Astrocyte (in vitro differentiated cells and primary cell): ENCODE measurements around the gene ZNF81.
"Not testable (repeated sequence)": the region's sequence is repeated elsewhere in the genome, so short reads cannot be mapped to it uniquely, and the experiment has no call there.

Experiments used
- EZH2 ChIP-seq: IDR thresholded peaks from 2 replicates; pipeline ENCODE4 v1.6.1; 2012; ENCODE audit warnings: mild to moderate bottlenecking, low read length, inconsistent platforms; ENCODE audit not compliant: insufficient read depth
- TF ChIP-seq, protein P1 (sequence below): IDR thresholded peaks from 2 replicates; pipeline ENCODE4 v1.5.1; 2011; ENCODE audit warnings: low read depth, mild to moderate bottlenecking, inconsistent platforms, low read length, moderate library complexity; ENCODE audit not compliant: insufficient read depth

DNA sequence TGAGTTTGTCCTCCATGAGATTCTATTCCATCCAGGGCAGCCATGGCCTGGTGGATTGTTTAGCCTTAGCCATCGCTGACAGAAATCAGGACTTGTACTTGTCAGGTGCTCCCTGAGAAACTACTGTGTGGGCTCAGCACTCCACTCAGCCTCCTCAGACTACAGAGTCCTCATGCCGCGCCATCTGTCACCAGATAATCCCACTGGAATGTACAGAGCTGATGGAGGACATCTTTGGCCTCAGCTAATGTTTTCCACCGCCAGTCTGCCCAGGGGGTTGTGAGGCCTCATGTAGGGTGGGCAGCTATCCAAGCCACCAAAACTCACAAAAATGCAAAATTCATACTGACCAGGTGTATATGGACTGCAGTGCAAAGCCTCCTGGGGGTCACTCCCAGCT, 121.5 kb downstream of the ZNF81 start:
- TF ChIP-seq EZH2, result not testable (repeated sequence)
- TF ChIP-seq, protein P1, sequence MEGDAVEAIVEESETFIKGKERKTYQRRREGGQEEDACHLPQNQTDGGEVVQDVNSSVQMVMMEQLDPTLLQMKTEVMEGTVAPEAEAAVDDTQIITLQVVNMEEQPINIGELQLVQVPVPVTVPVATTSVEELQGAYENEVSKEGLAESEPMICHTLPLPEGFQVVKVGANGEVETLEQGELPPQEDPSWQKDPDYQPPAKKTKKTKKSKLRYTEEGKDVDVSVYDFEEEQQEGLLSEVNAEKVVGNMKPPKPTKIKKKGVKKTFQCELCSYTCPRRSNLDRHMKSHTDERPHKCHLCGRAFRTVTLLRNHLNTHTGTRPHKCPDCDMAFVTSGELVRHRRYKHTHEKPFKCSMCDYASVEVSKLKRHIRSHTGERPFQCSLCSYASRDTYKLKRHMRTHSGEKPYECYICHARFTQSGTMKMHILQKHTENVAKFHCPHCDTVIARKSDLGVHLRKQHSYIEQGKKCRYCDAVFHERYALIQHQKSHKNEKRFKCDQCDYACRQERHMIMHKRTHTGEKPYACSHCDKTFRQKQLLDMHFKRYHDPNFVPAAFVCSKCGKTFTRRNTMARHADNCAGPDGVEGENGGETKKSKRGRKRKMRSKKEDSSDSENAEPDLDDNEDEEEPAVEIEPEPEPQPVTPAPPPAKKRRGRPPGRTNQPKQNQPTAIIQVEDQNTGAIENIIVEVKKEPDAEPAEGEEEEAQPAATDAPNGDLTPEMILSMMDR, result not testable (repeated sequence)
